A172 (cell line): ENCODE results near the gene TXNRD1. TPM values are rescaled to one million over a fixed set of nuclear protein-coding genes. Genes with fewer than 3 reads are reported as not detected.
"Not testable (repeated sequence)": the region's sequence is repeated elsewhere in the genome, so short reads cannot be mapped to it uniquely, and the experiment has no call there.

ENCODE experiments used
- DNase-seq: peaks from one replicate; pipeline ENCODE4 v3.0.0-alpha.2; 2015; ENCODE audit warnings: low spot score
- total RNA-seq: library from RNA; depleted of rRNA; stranded (reverse); fragments of >200 nt; shearing (Covaris generic); gene quantifications from 2 replicates; pipeline ENCODE4 v1.2.3, GENCODE V29; 2014

TXNRD1 gene
- total RNA-seq, 1 experiment from 2014 or later: 939 TPM

DNA sequence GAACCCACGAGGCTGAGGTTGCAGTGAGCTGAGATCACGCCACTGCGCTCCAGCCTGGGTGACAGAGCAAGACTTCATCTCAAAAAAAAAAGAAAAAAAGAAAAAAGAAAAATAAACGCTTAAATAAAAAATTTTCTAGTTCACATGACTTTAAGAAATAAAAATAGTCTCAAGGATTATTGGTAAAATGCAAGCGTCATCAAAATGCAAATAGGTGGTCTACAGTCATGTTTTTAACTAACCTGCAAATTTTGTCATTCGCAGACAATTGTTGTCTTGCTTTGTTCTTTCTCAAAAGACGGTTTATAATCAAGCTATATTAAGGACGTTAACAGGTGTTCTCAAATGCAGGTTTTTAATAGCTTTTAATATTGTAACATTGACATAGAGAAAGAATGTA, 22.4 kb downstream of the TXNRD1 start:
- no peak for DNase-seq

DNA sequence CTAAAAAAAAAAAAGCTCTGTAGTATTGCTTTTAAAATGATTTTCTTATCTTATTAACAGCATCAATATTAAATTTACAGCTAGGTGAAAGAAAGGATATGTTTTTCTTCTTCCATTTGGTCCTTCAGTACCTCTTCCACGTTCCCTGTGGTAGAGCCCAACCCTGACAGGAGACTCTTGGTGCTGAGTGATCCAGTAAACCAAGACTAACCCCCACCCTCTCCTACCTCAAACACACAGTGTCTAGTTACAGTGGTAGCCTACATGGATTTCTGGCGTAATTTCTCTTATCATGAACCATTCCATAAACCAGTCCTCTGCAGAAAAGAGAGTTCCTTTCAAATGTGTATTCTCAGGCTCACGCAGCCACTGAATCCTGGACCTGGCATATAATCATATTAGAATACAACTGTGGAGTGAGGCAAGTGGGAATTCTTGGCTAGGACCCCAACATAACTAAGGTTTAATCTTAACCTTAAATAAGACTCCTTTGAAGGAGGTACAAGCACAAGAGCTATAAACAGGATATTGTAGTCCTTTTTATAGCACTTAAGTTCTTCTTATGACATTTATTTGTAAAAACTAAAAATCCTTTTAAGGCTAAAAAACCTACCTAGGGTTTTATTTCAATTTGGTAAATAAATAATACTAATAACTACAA, 27.1 kb downstream of the TXNRD1 start:
- no peak for DNase-seq

DNA sequence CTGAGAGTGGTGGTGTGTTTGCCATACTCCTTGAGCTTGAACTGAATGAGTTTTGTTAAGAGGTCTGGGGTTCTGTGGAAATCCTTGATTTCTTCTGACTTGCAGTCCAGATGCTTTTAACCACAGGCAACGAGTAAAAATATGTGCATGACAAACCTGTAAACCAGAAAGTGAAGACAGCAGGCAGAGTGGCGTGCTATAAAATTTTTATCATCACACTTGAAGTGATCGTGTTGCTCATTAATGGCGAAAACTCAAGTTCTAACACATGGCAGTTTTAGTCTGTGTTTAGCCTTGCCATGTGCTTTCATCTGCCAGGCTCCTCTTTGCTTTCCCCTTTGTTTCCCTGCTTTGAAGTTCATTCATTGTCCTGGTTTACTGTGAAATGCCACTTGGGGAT, 28.0 kb downstream of the TXNRD1 start:
- no peak for DNase-seq

DNA sequence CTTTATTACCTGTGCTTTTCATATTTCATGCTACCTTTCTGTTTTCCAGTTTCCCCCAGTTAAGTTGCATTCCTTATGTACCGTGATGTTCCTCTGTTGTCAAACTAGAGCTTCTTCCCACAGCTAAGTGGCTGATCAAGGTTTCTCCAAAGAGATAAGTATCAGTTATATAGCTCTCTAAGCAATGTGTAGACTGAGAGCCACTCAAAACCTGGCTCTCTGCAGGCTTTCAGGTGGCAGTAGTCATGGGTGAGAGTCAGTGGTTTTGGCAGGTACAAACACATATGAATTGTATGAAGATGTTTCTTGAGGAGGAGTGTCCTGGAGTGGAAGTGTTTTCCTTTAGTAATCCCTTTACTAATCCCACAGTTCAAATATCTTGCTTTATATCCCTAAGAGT, 28.4 kb downstream of the TXNRD1 start:
- DNase-seq: no peak

DNA sequence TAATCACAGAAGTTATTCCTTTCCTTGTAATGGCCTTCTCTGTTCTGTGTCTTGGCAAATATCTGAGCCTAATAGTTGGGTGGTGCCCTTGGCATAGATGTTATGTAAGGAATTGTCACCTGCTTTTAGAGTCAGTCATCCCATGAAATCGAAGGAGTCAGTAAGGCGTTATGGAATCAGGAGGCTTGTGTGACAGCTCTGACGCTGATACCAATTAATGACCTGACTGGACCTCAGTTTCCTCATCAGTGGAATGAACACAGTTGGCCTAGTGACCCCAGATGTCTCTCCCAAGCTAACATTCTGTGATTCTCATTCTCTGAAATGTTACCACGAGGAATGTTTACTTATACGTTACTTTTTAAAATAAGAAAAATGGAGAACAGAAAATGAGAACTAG, 32.1 kb downstream of the TXNRD1 start:
- no peak for DNase-seq

DNA sequence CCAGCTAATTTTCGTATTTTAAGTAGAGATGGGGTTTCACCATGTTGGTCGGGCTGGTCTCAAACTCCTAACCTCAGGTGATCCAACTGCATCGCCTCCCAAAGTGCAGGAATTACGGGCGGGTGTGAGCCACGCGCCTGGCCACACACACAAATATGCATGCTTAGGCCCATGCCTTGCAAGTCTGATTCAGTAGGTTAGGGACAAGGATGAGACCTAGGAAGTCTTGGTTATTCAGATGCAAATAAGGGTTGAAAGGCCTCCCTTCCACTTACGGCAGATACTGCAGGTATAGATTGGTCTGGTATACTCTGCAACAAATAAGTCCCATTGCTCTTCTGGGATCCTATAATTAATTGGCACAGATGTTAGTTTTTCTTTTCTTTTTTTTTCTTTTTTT, 32.9 kb downstream of the TXNRD1 start:
- no peak for DNase-seq

DNA sequence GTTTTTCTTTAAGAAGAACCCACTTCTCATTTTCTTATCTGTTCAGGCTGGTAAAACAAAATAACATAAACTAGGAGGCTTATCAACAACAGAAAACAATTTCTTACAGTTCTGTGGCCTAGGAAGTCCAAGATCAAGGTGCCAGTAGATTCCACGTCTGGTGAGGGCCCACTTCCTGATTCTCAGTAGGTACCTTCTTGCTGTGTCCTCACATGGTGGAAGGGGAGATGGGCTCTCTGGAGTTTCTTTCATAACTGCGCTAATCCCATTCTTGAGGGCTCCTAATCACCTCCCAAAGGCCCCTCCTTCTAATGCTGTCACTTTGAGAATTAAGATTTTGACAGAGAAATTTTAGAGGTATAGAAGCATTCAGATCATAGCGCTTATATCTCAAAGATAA, 33.4 kb downstream of the TXNRD1 start:
- no peak for DNase-seq

DNA sequence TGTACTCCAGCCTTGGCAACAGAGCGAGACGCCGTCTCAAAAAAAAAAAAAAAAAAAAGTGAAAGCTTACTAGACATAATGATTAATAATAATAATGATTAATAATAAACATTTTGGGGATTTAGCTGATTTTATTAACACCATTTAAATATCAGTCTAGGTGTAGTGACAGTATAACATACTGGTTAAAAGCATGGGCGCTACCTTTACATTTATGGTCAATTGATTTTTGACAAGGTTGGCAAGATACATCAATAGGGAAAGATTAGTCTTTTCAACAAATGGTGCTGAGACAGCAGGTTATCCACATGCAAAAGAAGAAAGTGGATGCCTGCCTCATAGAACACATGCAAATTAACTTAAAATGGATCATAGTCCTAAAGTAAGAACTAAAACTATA, 34.3 kb downstream of the TXNRD1 start:
- no peak for DNase-seq

DNA sequence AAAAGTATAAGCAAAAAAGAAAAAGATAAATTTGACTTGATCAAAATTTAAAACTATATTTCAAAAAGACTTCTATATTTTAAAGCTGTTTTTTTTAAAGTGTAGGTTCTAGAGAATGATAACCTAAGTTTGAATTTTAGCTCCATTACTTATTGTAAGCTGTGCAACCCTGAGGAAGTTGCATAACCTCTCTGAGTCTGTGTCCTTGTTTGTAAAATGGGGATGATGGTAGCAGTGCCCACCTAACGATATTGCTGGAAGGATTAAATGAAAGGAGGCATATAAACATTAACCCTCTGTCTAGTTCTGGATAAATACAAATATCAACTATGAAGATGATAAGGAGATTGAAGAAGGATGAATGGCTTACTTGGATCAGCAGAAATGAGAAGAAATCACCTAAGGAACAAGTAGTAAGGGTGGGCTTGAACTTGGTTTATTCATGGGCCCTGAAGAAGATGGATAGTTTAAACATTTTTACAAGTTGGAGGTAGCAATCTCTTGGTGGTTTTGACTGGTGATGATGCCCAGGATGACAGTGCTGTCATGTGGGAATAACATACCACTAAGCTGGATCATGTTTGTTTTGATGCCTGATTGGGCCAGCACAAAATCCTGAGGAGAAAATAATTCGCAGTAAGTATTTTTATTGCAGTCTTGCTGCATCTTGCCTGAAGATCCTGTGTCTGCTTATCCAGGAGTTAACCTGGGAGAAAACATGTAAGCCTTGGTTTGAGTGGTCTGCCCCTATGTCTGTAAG, 35.0 kb downstream of the TXNRD1 start:
- no peak for DNase-seq

DNA sequence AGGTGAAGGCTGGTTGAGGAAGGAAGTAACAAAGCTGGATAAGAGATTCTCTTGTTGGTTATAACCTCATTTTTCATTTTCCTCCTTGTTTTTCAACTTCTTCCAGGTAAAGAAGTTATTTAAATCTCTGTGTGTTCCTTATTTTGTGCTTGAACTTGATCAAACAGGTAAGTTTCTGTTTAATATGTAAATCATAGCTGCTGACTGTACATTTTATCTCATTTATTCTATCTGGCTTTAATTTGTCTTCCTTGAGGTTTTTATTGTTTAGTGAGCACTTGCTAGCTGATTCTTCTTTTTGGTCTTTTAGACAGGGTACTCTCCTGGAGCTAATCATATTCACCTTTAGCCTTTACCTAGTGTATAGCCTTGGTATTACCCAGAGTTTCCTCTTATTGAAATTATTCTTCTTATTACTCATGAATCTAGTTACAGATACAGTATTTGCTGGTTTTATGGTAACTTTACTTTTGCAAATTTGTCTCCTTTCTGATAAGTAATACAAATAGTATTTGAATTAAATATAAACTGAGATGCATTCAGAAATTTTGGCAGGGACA, 42.4 kb downstream of the TXNRD1 start:
- DNase-seq: no peak

DNA sequence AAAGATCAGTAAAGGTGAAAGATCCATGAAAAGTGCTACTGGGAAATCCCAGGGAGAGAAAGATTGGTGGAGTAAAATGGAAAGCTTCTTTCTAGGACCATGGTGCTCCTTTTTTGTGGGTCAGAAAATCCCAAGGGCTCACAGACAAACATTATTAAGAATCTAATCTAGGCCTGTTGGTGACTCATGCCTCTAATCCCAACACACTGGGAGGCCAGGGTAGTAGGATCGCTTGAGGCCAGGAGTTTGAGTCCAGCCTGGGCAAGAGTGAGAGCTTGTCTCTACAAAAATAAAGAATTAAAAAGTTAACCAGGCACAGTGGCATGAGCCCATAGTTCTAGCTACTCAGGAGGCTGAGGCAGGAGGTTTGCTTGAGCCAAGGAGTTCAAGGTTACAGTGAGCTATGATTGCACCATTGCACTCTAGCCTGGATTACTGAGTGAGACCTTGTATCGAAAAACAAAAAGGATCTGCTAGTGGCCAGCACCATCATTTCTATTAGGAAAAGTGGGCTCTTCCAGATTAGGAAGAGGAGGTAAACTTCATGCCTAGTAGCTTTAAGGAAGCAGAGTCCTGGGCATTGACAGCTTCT, 43.0 kb downstream of the TXNRD1 start:
- no peak for DNase-seq

DNA sequence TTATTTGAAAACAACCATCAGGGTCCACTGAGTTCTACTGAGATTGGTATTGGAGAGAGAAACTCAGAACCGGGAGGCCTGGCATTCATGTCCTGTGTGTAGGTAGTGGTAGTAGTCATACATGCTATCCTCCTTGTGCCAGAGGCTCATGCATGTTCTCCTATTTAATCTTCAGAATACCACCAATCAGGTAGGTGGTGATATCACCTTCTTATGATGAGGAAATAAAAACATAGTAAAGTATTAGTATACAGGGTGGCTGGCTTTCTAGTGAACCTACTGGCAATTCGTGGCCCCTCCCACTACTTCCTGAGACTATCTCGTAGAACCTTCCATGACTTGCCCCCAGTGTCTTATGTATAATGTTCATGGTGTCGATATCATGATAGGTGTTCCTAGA, 47.4 kb downstream of the TXNRD1 start:
- no peak for DNase-seq

DNA sequence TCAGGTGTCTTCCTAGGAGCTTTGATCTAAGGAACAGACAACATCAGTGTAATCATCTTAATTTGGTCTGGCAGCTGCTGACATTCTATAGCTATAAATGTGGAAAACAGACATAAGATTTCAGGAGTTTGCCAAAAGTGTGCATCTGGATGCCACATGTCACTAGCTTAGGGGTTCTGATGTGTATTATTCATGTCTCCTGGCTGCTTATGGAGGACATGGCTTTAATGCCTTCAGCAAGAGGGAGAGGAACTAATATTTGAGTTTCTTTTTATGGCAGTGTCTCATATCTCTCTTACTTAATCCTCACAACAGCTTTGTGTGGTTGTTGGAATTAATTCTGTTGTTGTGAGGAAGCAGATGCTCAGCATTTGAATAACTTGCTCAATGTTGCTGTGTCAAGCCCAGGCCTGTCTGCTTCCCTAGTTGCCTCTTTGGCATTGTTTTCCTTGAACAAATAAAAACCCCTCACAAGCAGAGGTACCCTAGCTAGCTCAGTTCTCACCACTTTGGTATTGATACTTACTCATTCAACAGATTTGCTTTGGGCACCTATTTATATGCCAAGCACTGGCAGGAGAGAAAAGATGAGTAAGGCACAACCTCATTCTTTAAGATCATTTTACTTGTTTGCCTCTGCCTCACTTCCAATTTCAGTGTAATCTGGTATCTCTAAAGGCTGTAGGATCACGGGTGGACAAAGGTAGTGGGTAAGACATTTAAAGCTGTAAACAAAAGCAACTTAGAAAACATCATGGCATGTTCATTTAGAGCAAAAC, 48.2 kb downstream of the TXNRD1 start:
- DNase-seq: no peak

DNA sequence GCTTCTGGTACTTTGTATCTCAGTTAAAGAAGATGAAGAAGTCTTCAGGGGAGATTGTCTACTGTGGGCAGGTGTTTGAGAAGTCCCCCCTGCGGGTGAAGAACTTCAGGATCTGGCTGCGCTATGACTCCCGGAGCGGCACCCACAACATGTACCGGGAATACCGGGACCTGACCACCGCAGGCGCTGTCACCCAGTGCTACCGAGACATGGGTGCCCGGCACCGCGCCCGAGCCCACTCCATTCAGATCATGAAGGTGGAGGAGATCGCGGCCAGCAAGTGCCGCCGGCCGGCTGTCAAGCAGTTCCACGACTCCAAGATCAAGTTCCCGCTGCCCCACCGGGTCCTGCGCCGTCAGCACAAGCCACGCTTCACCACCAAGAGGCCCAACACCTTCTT, 49.9 kb downstream of the TXNRD1 start:
- DNase-seq: not testable (repeated sequence)

DNA sequence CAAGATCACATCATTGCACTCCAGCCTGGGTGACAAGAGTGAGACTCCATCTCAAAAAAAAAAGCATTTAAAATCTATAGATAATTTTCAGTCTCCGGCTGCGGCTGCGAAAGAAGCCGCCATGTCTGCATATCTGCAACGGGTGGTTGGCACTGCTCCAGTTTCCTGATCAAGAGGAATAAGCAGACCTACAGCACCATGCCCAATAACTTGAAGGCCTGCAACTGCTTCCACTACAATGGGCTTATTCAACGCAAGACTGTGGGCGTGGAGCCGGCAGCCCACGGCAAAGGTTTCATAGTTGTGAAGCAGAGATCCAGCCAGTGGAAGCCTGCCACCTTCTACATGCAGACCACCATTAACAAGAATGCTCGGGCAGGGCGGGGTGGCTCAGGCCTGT, 57.4 kb downstream of the TXNRD1 start:
- no peak for DNase-seq

DNA sequence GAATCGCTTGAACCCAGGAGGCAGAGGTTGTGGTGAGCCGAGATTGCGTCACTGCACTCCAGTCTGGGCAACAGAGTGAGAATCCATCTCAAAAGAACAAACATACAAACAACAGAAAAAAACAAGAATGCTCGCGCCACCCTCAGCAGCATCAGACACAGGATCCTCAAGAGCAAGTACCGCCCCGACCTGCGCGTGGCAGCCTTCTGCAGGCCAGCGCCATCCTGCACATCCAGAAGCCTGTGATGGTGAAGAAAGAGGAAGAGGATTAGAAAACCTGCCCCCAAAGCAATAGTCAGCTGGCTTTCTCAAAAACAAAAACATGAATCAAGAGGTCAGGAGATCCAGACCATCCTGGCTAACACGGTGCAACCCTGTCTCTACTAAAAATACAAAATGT, 57.9 kb downstream of the TXNRD1 start:
- no peak for DNase-seq

DNA sequence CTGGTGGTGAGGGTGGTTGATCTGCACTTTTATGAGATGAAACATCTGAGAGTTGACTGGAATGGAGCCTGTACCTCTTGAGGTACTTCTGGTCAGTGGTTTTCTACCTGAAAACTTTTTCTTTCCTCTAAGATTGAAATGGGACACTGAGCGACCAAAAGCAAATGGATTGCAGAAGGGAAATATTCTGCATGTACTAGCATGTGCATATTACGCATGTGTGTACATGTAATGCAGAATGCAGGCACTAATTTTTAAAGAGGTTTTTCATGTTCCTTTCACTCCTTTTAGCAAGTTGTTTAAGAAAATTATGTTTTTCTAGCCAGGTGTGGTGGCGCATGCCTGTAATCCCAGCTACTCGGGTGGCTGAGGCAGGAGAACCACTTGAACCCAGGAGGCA, 59.2 kb downstream of the TXNRD1 start:
- DNase-seq: no peak

DNA sequence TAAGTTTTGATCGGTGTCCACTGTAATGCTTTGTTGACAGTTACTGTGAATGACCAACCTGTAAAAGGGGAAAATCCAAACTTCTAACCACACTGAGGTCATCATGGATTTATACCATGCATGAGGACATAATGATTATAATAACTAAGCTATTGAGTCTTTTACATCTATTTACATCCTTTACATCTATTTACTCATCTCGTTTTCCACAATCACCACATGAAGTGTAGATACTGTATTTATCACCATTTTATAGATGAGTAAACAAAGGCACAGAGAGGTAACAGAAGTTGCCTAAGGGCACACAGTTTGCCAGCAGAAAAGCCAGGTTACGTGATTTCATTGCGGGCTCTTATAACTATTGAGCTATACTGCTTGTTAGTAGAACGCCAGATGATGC, 60.1 kb downstream of the TXNRD1 start:
- no peak for DNase-seq

DNA sequence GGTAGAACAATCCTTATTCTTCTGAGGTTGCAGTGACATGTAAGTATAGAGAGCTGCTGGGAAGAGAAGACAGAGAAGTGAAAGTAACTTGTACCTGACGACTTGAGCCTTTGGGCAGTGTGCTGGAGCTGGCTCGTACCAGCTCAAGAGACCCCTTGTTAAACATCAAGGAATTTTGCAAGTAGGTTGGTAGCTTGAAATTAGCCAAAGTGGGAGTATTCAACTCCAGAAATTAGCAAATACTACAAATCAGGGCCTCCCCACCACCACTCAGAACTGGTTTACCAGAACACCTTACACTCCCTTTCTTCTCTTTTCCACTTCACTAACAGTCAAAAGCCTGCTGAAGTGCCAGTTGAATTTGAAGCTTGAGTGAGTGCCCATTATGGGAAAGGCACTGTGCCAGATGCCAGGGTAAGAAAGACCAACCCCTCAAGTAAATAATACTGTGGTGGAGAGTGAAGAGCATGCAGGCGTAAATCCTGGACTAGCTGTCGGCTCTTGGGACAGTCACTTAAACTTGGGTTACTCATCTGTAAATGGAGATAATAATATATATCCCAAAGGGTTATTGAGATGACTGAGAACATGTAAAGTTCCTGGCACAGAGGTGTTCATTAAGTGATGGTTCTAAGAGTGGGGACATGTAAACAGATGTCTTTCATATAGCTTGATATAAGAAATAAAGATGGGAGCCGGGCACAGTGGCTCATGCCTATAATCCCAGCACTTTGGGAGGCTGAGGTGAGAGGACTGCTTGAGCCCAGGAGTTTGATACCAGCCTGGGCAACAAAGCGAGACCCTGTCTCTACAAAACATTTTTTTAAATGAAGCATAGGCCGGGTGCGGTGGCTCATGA, 60.9 kb downstream of the TXNRD1 start:
- peak; percentile 48 for DNase-seq

DNA sequence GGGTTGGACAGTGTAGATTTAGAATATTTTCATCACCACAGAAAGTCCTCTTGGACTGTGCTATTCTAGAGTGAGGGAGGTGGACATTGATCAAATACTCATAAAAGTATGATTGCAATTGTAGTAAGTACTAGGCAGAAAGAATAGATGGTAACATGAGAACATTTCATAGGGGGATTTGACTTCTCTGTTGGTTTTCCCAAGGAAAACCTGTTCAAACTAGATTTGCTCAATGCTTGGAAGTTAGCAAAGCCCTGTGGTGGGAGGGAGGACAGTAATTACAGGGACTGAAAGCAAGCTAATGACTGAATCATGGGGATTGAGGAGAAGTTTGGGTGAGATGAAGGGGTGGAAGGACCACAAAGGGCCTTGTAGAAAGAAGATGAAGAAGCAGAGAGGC, 63.6 kb downstream of the TXNRD1 start:
- DNase-seq: no peak

DNA sequence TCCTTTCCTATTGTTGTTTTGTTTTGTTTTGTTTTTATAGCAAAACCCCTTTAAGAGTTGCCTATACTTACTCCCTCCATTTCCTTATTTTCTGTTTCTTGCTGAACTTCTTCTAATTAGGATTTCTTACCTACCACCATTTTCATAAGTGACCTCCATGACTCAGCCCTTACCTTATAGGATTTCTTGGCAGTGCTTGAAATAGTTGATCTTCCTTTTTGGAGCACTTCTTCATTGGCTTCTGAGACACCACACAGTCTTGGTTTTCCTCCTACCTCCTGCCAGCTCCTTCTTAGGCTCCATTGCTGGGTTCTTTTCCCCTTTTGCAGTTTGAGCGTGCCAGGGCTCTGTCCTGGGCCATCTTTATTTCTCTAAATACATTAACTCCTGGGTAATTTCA, 64.5 kb downstream of the TXNRD1 start:
- no peak for DNase-seq
